ENCODE results near the gene BRCA1.

GRCh38 chr17:43142153-43142552 is 17.0 kb upstream of the BRCA1 start:
- TF ChIP-seq MAX (IDR thresholded peaks at IDR 0.05; ENCODE audit: low read depth, low read length) (no peak), CTCF (IDR thresholded peaks at IDR 0.05; ENCODE audit: low read depth, low read length) (no peak), POLR2A (IDR thresholded peaks at IDR 0.05; ENCODE audit: extremely low read depth, insufficient read length) (no peak), MYC (IDR thresholded peaks at IDR 0.05; ENCODE audit: low read depth, low read length) (no peak)
